Endothelial cell of umbilical vein (primary cell): ENCODE data around the gene VGLL4. TPM values are rescaled to one million over a fixed set of nuclear protein-coding genes. Genes with fewer than 3 reads are reported as not detected.

Experiments used
- BruUV-seq: library from RNA; stranded (reverse); fragments of 400-500 nt; replicated peaks from 2 replicates; lab custom pipeline; 2021; lab: Mats Ljungman, UMichigan
- CTCF ChIA-PET: fragments of 300-600, 350-600 bp; sonication (Branson Sonifier 250); formaldehyde crosslinking; loops from one replicate; lab custom pipeline; 2021; ENCODE audit warnings: antibody characterized with exemption, inconsistent platforms; lab: Charles Lee
- POLR2A ChIA-PET: fragments of 300-600, 350-600 bp; sonication (Branson Sonifier 250); formaldehyde crosslinking; loops from one replicate; lab custom pipeline; 2021; ENCODE audit warnings: antibody characterized with exemption, inconsistent platforms; lab: Charles Lee
- DNase-seq: peaks from one replicate; pipeline ENCODE4 v3.0.0-alpha.2; 2011; ENCODE audit warnings: low read depth, low spot score
- FAIRE-seq: peaks from 2 replicates; lab custom pipeline; 2011; peaks lifted over from hg19 to GRCh38; lab: Jason Lieb, UNC
- H2AFZ ChIP-seq: 2 replicates; pipeline ENCODE4 v1.6.0; 2012; ENCODE audit warnings: low read depth, low read length, control low read depth, inconsistent platforms
- H3K27ac ChIP-seq: 2 replicates; pipeline ENCODE4 v1.5.1; 2011; ENCODE audit warnings: low read depth, mild to moderate bottlenecking, control low read depth, low read length, moderate library complexity; ENCODE audit not compliant: insufficient read depth
- H3K27me3 ChIP-seq, 2 experiments: 2 replicates each; pipeline versions ENCODE4 v1.6.0 to v1.6.1; 2011; ENCODE audit warnings: low read length in 2 of 2, mixed read lengths in 1 of 2; ENCODE audit not compliant: control insufficient read depth in 2 of 2, insufficient read depth in 2 of 2
- H3K36me3 ChIP-seq, 2 experiments: 2 replicates in 1 of 2; 3 replicates in 1 of 2; pipeline ENCODE4 v1.5.1; 2011; ENCODE audit warnings: low read length in 2 of 2, mild to moderate bottlenecking in 1 of 2, moderate library complexity in 1 of 2; ENCODE audit not compliant: control insufficient read depth in 2 of 2, insufficient read depth in 2 of 2; ENCODE audit errors: extremely low read depth in 1 of 2
- H3K4me1 ChIP-seq: 3 replicates; pipeline ENCODE4 v1.5.1; 2011; ENCODE audit warnings: mild to moderate bottlenecking, low read length; ENCODE audit not compliant: control insufficient read depth, insufficient read depth; ENCODE audit errors: extremely low read depth
- H3K4me2 ChIP-seq: 2 replicates; pipeline ENCODE4 v1.6.1; 2011; ENCODE audit warnings: low read length, control low read depth, mixed read lengths; ENCODE audit not compliant: insufficient read depth
- H3K4me3 ChIP-seq, 3 experiments: fragments of 200-600 bp in 1 of 3; sonication (generic), shearing (Covaris generic) in 1 of 3; replicated peaks in 1 of 3; 2 replicates each; pipeline ENCODE4 v1.5.1; 2011 to 2016; ENCODE audit warnings: control low read depth in 3 of 3, low read length in 3 of 3, mild to moderate bottlenecking in 2 of 3, inconsistent platforms in 1 of 3, low read depth in 1 of 3, moderate library complexity in 1 of 3; ENCODE audit not compliant: insufficient read depth in 1 of 3
- H3K79me2 ChIP-seq: 2 replicates; pipeline ENCODE4 v1.6.0; 2012; ENCODE audit warnings: low read length, inconsistent platforms; ENCODE audit not compliant: control insufficient read depth, insufficient read depth
- H3K9ac ChIP-seq: replicated peaks from 2 replicates; pipeline ENCODE3; 2011; ENCODE audit warnings: low read length, control low read depth; ENCODE audit not compliant: insufficient read depth; ENCODE audit errors: extremely low read depth
- H3K9me1 ChIP-seq: replicated peaks from 3 replicates; pipeline ENCODE4 v1.6.0; 2011; ENCODE audit warnings: mild to moderate bottlenecking, low read length; ENCODE audit not compliant: control insufficient read depth, insufficient read depth; ENCODE audit errors: extremely low read depth
- H3K9me3 ChIP-seq: replicated peaks from 2 replicates; pipeline ENCODE4 v1.5.1; 2012; ENCODE audit warnings: low read length, inconsistent platforms; ENCODE audit not compliant: control insufficient read depth, insufficient read depth
- H4K20me1 ChIP-seq: replicated peaks from 2 replicates; pipeline ENCODE3; 2011; ENCODE audit warnings: mild to moderate bottlenecking, low read length; ENCODE audit not compliant: control insufficient read depth, insufficient read depth; ENCODE audit errors: extremely low read depth
- CTCF ChIP-seq, 2 donors: IDR thresholded peaks; 1 replicate in 1 of 2; 2 replicates in 1 of 2; pipeline ENCODE4 v1.5.1; 2011; ENCODE audit warnings: low read length in 2 of 2, mild to moderate bottlenecking in 2 of 2, moderate library complexity in 2 of 2, control low read depth in 1 of 2, inconsistent platforms in 1 of 2, low read depth in 1 of 2; ENCODE audit not compliant: insufficient read depth in 1 of 2; ENCODE audit errors: extremely low read depth in 1 of 2
- EZH2 ChIP-seq: IDR thresholded peaks from 2 replicates; pipeline ENCODE4 v1.6.1; 2012; ENCODE audit warnings: borderline replicate concordance, low read depth, mild to moderate bottlenecking, moderate library complexity, low read length, inconsistent platforms; ENCODE audit not compliant: severe bottlenecking
- FOS ChIP-seq: IDR thresholded peaks from 2 replicates; pipeline ENCODE4 v1.6.1; 2011; ENCODE audit warnings: mild to moderate bottlenecking, low read length, moderate library complexity, borderline replicate concordance; ENCODE audit not compliant: insufficient read depth
- GATA2 ChIP-seq: IDR thresholded peaks from 2 replicates; pipeline ENCODE4 v1.7.0; 2011; ENCODE audit warnings: low read depth, mild to moderate bottlenecking, moderate library complexity, mixed read lengths, low read length; ENCODE audit not compliant: insufficient read length, insufficient read depth
- JUN ChIP-seq: IDR thresholded peaks from 2 replicates; pipeline ENCODE4 v1.6.1; 2011; ENCODE audit warnings: borderline replicate concordance, low read depth; ENCODE audit not compliant: insufficient read length, insufficient read depth
- MAX ChIP-seq: IDR thresholded peaks from 2 replicates; pipeline ENCODE4 v1.6.1; 2011; ENCODE audit not compliant: insufficient read depth, insufficient read length
- MYC ChIP-seq: IDR thresholded peaks from one replicate; pipeline ENCODE4 v1.6.1; 2011; ENCODE audit warnings: mild to moderate bottlenecking, low read depth, low read length
- POLR2A ChIP-seq: IDR thresholded peaks from 2 replicates; pipeline ENCODE4 v1.6.1; 2012; ENCODE audit warnings: low read depth, mild to moderate bottlenecking, control low read depth, low read length
- POLR2AphosphoS5 ChIP-seq: IDR thresholded peaks from 2 replicates; pipeline ENCODE4 v1.6.1; 2012; ENCODE audit warnings: low read depth, mild to moderate bottlenecking, control low read depth, low read length, moderate library complexity; ENCODE audit not compliant: insufficient read depth
- dilution Hi-C: fragments of 300-500 bp; cut with MboI; formaldehyde crosslinking; loops from one replicate; pipeline ENCODE4 v1.15.0; 2019; ENCODE audit warnings: low sequenced_read_pairs; ENCODE audit not compliant: extremely low pct_ligation_motif_present
- intact Hi-C: fragments of 100-400 bp; cut with micrococcal nuclease; formaldehyde crosslinking; loops from one replicate; pipeline ENCODE4 v1.10.0; 2022
- polyA plus RNA-seq, 4 experiments: library from polyadenylated mRNA; depleted of rRNA in 3 of 4; stranded (reverse) in 3 of 4; unstranded in 1 of 4; fragments of >200 nt; gene quantifications; 2 replicates each; pipeline versions ENCODE4 v1.2.1 to v1.2.3, GENCODE V29; 2011 to 2012; ENCODE audit warnings: missing spikeins in 1 of 4
- total RNA-seq: library from RNA; stranded (reverse); gene quantifications from 2 replicates; pipeline ENCODE4 v1.2.3, GENCODE V29; 2021

Gene VGLL4
- total and polyA plus RNA-seq, 2 donors (not counting 3 experiments of a cell fraction or from before 2014, with no cell fraction given) = 67.0 to 78.9 TPM

DNA sequence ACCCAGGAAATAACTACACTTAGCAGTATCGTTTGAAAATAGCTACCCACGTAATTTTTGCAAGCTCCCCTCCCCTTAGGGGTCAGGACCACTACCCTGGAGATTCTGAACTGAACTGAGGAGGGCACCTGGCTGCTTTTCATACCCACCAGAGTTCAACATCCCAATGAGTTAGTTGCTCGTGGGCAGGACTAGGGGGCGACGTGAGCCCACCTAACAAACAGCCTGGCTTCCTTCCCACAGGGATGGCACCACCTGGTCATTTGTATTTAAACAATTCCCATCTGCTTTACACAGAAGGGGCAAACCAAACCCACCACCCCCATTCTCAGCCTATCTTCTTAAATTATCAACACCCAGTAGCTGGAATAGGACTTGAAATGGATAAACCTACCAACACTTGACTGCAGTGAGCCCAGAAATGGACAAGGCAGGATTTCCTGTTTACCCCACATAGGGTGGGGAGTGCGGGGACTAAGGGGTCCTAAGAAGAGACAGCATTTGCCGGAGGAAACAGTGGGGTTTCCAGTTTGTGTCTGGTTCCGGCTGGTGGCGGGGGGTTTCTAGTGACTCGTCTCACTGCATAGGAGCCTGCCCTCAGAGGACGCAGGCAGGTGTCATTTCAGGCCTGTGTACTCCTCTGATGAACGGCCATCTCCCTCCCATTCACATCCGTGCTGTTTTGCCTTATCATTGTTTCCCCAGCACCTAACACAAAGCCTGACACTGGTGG lies 11.6 kb upstream of the VGLL4 start:
- ChIA-PET CTCF (interaction anchor here (1.0 to 9.1 kb wide), 4 partner anchors 87 to 391 kb away, joined by 3 to 189 read pairs (median 12); no protein-coding TSS in a partner anchor), POLR2A (no interaction called here)
- Histone ChIP-seq H3K9me3 (no peaks in the 10 kb centered on the region), H3K9me1 (no peaks in the 10 kb centered on the region), H3K27me3 (no peaks in the 10 kb centered on the region), H3K36me3 (no peaks in the 10 kb centered on the region), H3K4me3 (no peak overlapping the region), H3K4me1 (peaks cover 3% of the 10 kb centered on the region), H3K9ac (no peak overlapping the region), H2AFZ (no peak overlapping the region), H4K20me1 (no peaks in the 10 kb centered on the region), H3K79me2 (no peaks in the 10 kb centered on the region), H3K27ac (no peak overlapping the region), H3K4me2 (no peak overlapping the region)
- intact Hi-C loops (loop anchor here (1.0 to 10.0 kb wide), 3 partner anchors 149 to 479 kb away; no protein-coding TSS in a partner anchor), dilution Hi-C loops (no loop called here)
- DNase-seq (peak; percentile 44), FAIRE-seq (peak; percentile 42)
- TF ChIP-seq CTCF (IDR thresholded peaks at IDR 0.05; ENCODE audit: extremely low read depth in 1 of 2, insufficient read depth in 1 of 2, low read depth in 1 of 2, low read length in 2 of 2) (peak; percentile 40 to 45), POLR2AphosphoS5 (no peak)
- BruUV-seq = no TSS peak

GRCh38 chr3:11654166-11654565 lies 10.5 kb upstream of the VGLL4 start:
- intact Hi-C loops = loop anchor here (5.0 to 10.0 kb wide), 2 partner anchors 481 to 497 kb away; no protein-coding TSS in a partner anchor
- no peak for FAIRE-seq
- POLR2A ChIA-PET = no interaction called here

More at GRCh38 chr3:11654166-11654565, 10.5 kb upstream of the VGLL4 start:
- dilution Hi-C loops = no loop called here
- Histone ChIP-seq H3K9me3 (no peaks in the 10 kb centered on the region), H3K36me3 (no peaks in the 10 kb centered on the region), H3K4me2 (no peak overlapping the region), H3K9ac (no peak overlapping the region), H3K4me1 (peaks cover 3% of the 10 kb centered on the region), H2AFZ (no peak overlapping the region), H4K20me1 (no peaks in the 10 kb centered on the region), H3K9me1 (no peaks in the 10 kb centered on the region), H3K27ac (no peak overlapping the region), H3K4me3 (no peak overlapping the region), H3K79me2 (no peaks in the 10 kb centered on the region), H3K27me3 (no peaks in the 10 kb centered on the region)
- no TSS peak for BruUV-seq
- CTCF ChIA-PET = interaction anchor here (0.6 to 9.1 kb wide), 3 partner anchors 10 to 275 kb away, joined by 3 to 189 read pairs (median 4); partner anchors contain the start of gene VGLL4
- no peak for TF ChIP-seq POLR2A
- TF ChIP-seq MYC = no peak
- no peak for TF ChIP-seq JUN
- no peak for TF ChIP-seq MAX
- no peak for TF ChIP-seq FOS
- no peak for TF ChIP-seq EZH2
- TF ChIP-seq CTCF (IDR thresholded peaks at IDR 0.05; ENCODE audit: extremely low read depth in 1 of 2, insufficient read depth in 1 of 2, low read depth in 1 of 2, low read length in 2 of 2) = no peak
- no peak for TF ChIP-seq GATA2
- no peak for TF ChIP-seq POLR2AphosphoS5
- DNase-seq = no peak
